ENCODE results near the gene DIP2C.
"Not testable (repeated sequence)": the region's sequence is repeated elsewhere in the genome, so short reads cannot be mapped to it uniquely, and the experiment has no call there.

The DIP2C gene

GRCh38 chr10:381805-382204, 307.7 kb downstream of the DIP2C start:
- no peak for FAIRE-seq

GRCh38 chr10:381346-381745, 308.1 kb downstream of the DIP2C start:
- no peak for FAIRE-seq

GRCh38 chr10:380313-380940, 309.0 kb downstream of the DIP2C start:
- FAIRE-seq, result no peak

- FAIRE-seq, result no peak
Measured at GRCh38 chr10:378930-379704, 310.4 kb downstream of the DIP2C start.

GRCh38 chr10:378230-378929, 311.1 kb downstream of the DIP2C start:
- FAIRE-seq, result no peak

GRCh38 chr10:377228-377627, 312.2 kb downstream of the DIP2C start:
- no peak for FAIRE-seq

GRCh38 chr10:375815-376505, 313.5 kb downstream of the DIP2C start:
- FAIRE-seq, result no peak

- FAIRE-seq, result no peak
Measured at GRCh38 chr10:374354-374753, 315.1 kb downstream of the DIP2C start.

GRCh38 chr10:373526-374309, 315.8 kb downstream of the DIP2C start:
- FAIRE-seq, result no peak

- FAIRE-seq, result no peak
Measured at GRCh38 chr10:373015-373414, 316.5 kb downstream of the DIP2C start.

- FAIRE-seq, result no peak
Measured at GRCh38 chr10:372566-372965, 316.9 kb downstream of the DIP2C start.

- FAIRE-seq, result no peak
Measured at GRCh38 chr10:371515-371914, 318.0 kb downstream of the DIP2C start.

GRCh38 chr10:370449-370825, 319.0 kb downstream of the DIP2C start:
- no peak for FAIRE-seq

- FAIRE-seq, result no peak
Measured at GRCh38 chr10:369684-370448, 319.6 kb downstream of the DIP2C start.

GRCh38 chr10:369221-369683, 320.2 kb downstream of the DIP2C start:
- FAIRE-seq, result no peak

GRCh38 chr10:368579-369220, 320.8 kb downstream of the DIP2C start:
- no peak for FAIRE-seq

GRCh38 chr10:368107-368506, 321.4 kb downstream of the DIP2C start:
- FAIRE-seq, result not testable (repeated sequence)

GRCh38 chr10:367636-368035, 321.8 kb downstream of the DIP2C start:
- no peak for FAIRE-seq

GRCh38 chr10:366186-366585, 323.3 kb downstream of the DIP2C start:
- no peak for FAIRE-seq

- no peak for FAIRE-seq
Measured at GRCh38 chr10:364267-364775, 325.1 kb downstream of the DIP2C start.

- no peak for FAIRE-seq
Measured at GRCh38 chr10:363152-363551, 326.3 kb downstream of the DIP2C start.

All from TTC549 (cell line).